Measurements from ENCODE around the gene CASZ1. TPM values are rescaled to one million over a fixed set of nuclear protein-coding genes. Genes with fewer than 3 reads are reported as not detected.

CASZ1 gene
- total and polyA plus RNA-seq, 10 of the 15 experiments (the other 5 are each of a cell fraction or from before 2014, with no cell fraction given), result 0.52 to 9.8 (median 3.7) TPM

- in situ Hi-C loops (cut with MboI), result no loop called here
- no peaks in the 10 kb centered on the region for H3K4me1 ChIP-seq (ENCODE audit: control insufficient read depth, insufficient read depth, low read length)
- RAD21 ChIA-PET (ENCODE audit: unreplicated experiment), result no interaction called here
- ATAC-seq (no peak), DNase-seq (ENCODE audit: low read depth, low spot score) (no peak), FAIRE-seq (no peak)
- BruUV-seq (replicated peaks), result no TSS peak
- CTCF ChIA-PET, result no interaction called here
- H3K9ac ChIP-seq (ENCODE audit: control insufficient read depth, insufficient read depth, low read length), result no peak overlapping the region
- H3K36me3 ChIP-seq (ENCODE audit: control insufficient read depth in 2 of 2, insufficient read depth in 2 of 2, low read length in 1 of 2), result no peaks in the 10 kb centered on the region
- H3K9me3 ChIP-seq (replicated peaks; ENCODE audit: control insufficient read depth, insufficient read depth, low read length), result no peaks in the 10 kb centered on the region
- SMC1A ChIA-PET (ENCODE audit: uncharacterized antibody, unreplicated experiment), result no interaction called here
- POLR2A ChIA-PET, result no interaction called here
- H2AFZ ChIP-seq (ENCODE audit: control insufficient read depth, low read depth, low read length), result no peak overlapping the region
- TF ChIP-seq NFYA (IDR thresholded peaks at IDR 0.05; ENCODE audit: borderline replicate concordance, low read depth, low read length), result no peak
- TF ChIP-seq GABPA (IDR thresholded peaks at IDR 0.05; ENCODE audit: low read depth), result no peak
- no peak for TF ChIP-seq ZNF622 (IDR thresholded peaks at IDR 0.05)
- no peak for TF ChIP-seq SREBF2 (IDR thresholded peaks at IDR 0.05; ENCODE audit: low read length)
- TF ChIP-seq EGR1 (IDR thresholded peaks at IDR 0.05; ENCODE audit: borderline replicate concordance in 1 of 2, low read depth in 2 of 2, low read length in 2 of 2), result no peak
- no peak for TF ChIP-seq NR2F1 (conservative IDR thresholded peaks at IDR 0.05)
- TF ChIP-seq MTA2 (IDR thresholded peaks at IDR 0.05; ENCODE audit: low read depth), result no peak
- TF ChIP-seq SUPT20H (IDR thresholded peaks at IDR 0.05; ENCODE audit: borderline replicate concordance, control insufficient read depth, low read depth, low read length), result no peak
- no peak for TF ChIP-seq JUND (IDR thresholded peaks at IDR 0.05; ENCODE audit: low read depth, low read length)
- TF ChIP-seq IKZF1 (conservative IDR thresholded peaks at IDR 0.05), result no peak
- no peak for TF ChIP-seq CHD2 (IDR thresholded peaks at IDR 0.05; ENCODE audit: borderline replicate concordance, low read depth, low read length)
- no peak for TF ChIP-seq ETV6 (conservative IDR thresholded peaks at IDR 0.05 in 1 of 2, IDR thresholded peaks at IDR 0.05 in 1 of 2; ENCODE audit: borderline replicate concordance in 1 of 2, low read depth in 1 of 2)
- no peak for TF ChIP-seq BCLAF1 (IDR thresholded peaks at IDR 0.05)
- no peak for TF ChIP-seq SUZ12 (IDR thresholded peaks at IDR 0.05; ENCODE audit: unreplicated experiment)
- H3K4me3 ChIP-seq, result no peak overlapping the region
- no peak overlapping the region for H3K27ac ChIP-seq (ENCODE audit: control insufficient read depth, insufficient read depth)
- no peak overlapping the region for H3K4me2 ChIP-seq (ENCODE audit: control insufficient read depth, insufficient read depth)
- H4K20me1 ChIP-seq (ENCODE audit: control insufficient read depth, insufficient read depth), result no peaks in the 10 kb centered on the region
- 74% methylated on average over 10 of the region's 16 CpGs for WGBS (ENCODE audit: insufficient coverage, insufficient replicate concordance, low lambda C conversion rate, missing lambda C conversion rate)
- H3K27me3 ChIP-seq (replicated peaks in 1 of 2; ENCODE audit: control insufficient read depth in 2 of 2, insufficient read depth in 2 of 2, low read length in 1 of 2), result no peaks in the 10 kb centered on the region
- no peaks in the 10 kb centered on the region for H3K79me2 ChIP-seq (ENCODE audit: control insufficient read depth, insufficient read depth, low read length)
- intact Hi-C loops (cut with micrococcal nuclease; ENCODE audit: unreplicated experiment), result no loop called here
Measured at GRCh38 chr1:10640843-10641553, 155.4 kb downstream of the CASZ1 start.
